SK-N-SH treated with all-trans-retinoic acid at 6 μM for 48 hours (cell line): ENCODE data around the gene CCDC171.

Experiments
- ARNTL ChIP-seq: fragments of 450-650 bp; formaldehyde crosslinking; IDR thresholded peaks from 2 replicates; pipeline ENCODE4 v1.5.0; 2020; ENCODE audit warnings: low read depth, mild to moderate bottlenecking, moderate library complexity, borderline replicate concordance
- BACH2 ChIP-seq: fragments of 250-450 bp; sonication (Bioruptor Pico); IDR thresholded peaks from 2 replicates; pipeline ENCODE4 v1.9.0; 2021; ENCODE audit warnings: mild to moderate bottlenecking, borderline replicate concordance
- CREB5 ChIP-seq: fragments of 250-450 bp; sonication (Bioruptor Pico); IDR thresholded peaks from 2 replicates; pipeline ENCODE4 v1.5.1; 2020; ENCODE audit warnings: low read depth, mild to moderate bottlenecking, moderate library complexity
- CSDC2 ChIP-seq: fragments of 250-450 bp; sonication (Bioruptor Pico); IDR thresholded peaks from 2 replicates; pipeline ENCODE4 v1.5.0; 2020; ENCODE audit warnings: mild to moderate bottlenecking, moderate library complexity
- ESRRG ChIP-seq: fragments of 250-450 bp; sonication (Bioruptor Pico); IDR thresholded peaks from 2 replicates; pipeline ENCODE4 v1.6.1; 2021; ENCODE audit warnings: mild to moderate bottlenecking
- OSR1 ChIP-seq: fragments of 250-450 bp; sonication (Bioruptor Pico); IDR thresholded peaks from 2 replicates; pipeline ENCODE4 v1.8.0; 2022; ENCODE audit warnings: moderate library complexity, mild to moderate bottlenecking, inconsistent platforms
- PATZ1 ChIP-seq: fragments of 250-450 bp; sonication (Bioruptor Pico); IDR thresholded peaks from 2 replicates; pipeline ENCODE4 v1.8.0; 2020; ENCODE audit warnings: mild to moderate bottlenecking, moderate library complexity, borderline replicate concordance
- RARB ChIP-seq: fragments of 250-450 bp; sonication (Bioruptor Pico); IDR thresholded peaks from 2 replicates; pipeline ENCODE4 v1.8.0; 2021; ENCODE audit warnings: mild to moderate bottlenecking, moderate library complexity
- TF ChIP-seq, protein P1 (sequence below): fragments of 250-450 bp; sonication (Bioruptor Pico); IDR thresholded peaks from 2 replicates; pipeline ENCODE4 v1.8.0; 2021; ENCODE audit warnings: low read depth, mild to moderate bottlenecking, moderate library complexity, borderline replicate concordance

- TF ChIP-seq OSR1 (CRISPR knock-in tag) (no peak), PATZ1 (CRISPR knock-in tag) (no peak), CREB5 (CRISPR knock-in tag) (no peak), CSDC2 (no peak), ARNTL (no peak), ESRRG (CRISPR knock-in tag) (no peak), RARB (CRISPR knock-in tag) (no peak), BACH2 (CRISPR knock-in tag) (no peak)
- TF ChIP-seq, protein P1, sequence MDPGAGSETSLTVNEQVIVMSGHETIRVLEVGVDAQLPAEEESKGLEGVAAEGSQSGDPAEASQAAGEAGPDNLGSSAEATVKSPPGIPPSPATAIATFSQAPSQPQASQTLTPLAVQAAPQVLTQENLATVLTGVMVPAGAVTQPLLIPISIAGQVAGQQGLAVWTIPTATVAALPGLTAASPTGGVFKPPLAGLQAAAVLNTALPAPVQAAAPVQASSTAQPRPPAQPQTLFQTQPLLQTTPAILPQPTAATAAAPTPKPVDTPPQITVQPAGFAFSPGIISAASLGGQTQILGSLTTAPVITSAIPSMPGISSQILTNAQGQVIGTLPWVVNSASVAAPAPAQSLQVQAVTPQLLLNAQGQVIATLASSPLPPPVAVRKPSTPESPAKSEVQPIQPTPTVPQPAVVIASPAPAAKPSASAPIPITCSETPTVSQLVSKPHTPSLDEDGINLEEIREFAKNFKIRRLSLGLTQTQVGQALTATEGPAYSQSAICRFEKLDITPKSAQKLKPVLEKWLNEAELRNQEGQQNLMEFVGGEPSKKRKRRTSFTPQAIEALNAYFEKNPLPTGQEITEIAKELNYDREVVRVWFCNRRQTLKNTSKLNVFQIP (CRISPR knock-in tag): no peak
These were observed 461.0 kb downstream of the CCDC171 start for GRCh38 chr9:16013826-16014225.
